Neutrophil (primary cell): ENCODE measurements around the gene RCE1.

Experiments used
- H3K27ac ChIP-seq: fragments of 200-600 bp; sonication (generic); 2 replicates; pipeline ENCODE4 v1.5.1; 2016; ENCODE audit warnings: mild to moderate bottlenecking, moderate library complexity
- H3K27me3 ChIP-seq: fragments of 200-600 bp; sonication (generic); 2 replicates; pipeline ENCODE4 v1.6.0; 2016; ENCODE audit warnings: mild to moderate bottlenecking
- H3K36me3 ChIP-seq: fragments of 200-600 bp; sonication (generic); 2 replicates; pipeline ENCODE4 v1.5.1; 2017
- H3K4me1 ChIP-seq, 2 experiments: fragments of 200-600 bp in 1 of 2; sonication (generic) in 1 of 2; 1 replicate in 1 of 2; 2 replicates in 1 of 2; pipeline versions ENCODE4 v1.5.1 to v1.6.1; 2013 to 2016; ENCODE audit warnings: low read depth in 1 of 2, low read length in 1 of 2, mild to moderate bottlenecking in 1 of 2, moderate library complexity in 1 of 2; ENCODE audit not compliant: control insufficient read depth in 1 of 2, insufficient read depth in 1 of 2
- H3K4me3 ChIP-seq, 2 experiments: fragments of 200-600 bp in 1 of 2; sonication (generic) in 1 of 2; 1 replicate in 1 of 2; 2 replicates in 1 of 2; pipeline ENCODE4 v1.5.1; 2013 to 2016; ENCODE audit warnings: low read depth in 1 of 2, low read length in 1 of 2, mild to moderate bottlenecking in 1 of 2, moderate library complexity in 1 of 2
- H3K9me3 ChIP-seq: fragments of 200-600 bp; sonication (generic); 2 replicates; pipeline ENCODE4 v1.5.1; 2016
- CTCF ChIP-seq: fragments of 200-600 bp; sonication (generic); IDR thresholded peaks from 2 replicates; pipeline ENCODE4 v1.5.1; 2016; ENCODE audit warnings: antibody characterized with exemption

RCE1 gene

GRCh38 chr11:66866511-66866986 is 23.3 kb downstream of the RCE1 start:
- no peaks in the 10 kb centered on the region for H3K9me3 ChIP-seq
- peaks cover 0 to 6% of the 10 kb centered on the region in 2 experiments for H3K4me1 ChIP-seq
- no peak overlapping the region for H3K4me3 ChIP-seq
- H3K27ac ChIP-seq: no peak overlapping the region
- H3K27me3 ChIP-seq: no peaks in the 10 kb centered on the region
- no peaks in the 10 kb centered on the region for H3K36me3 ChIP-seq
- no peak for TF ChIP-seq CTCF

GRCh38 chr11:66867425-66868040 is 24.3 kb downstream of the RCE1 start:
- Histone ChIP-seq H3K27me3 (no peaks in the 10 kb centered on the region), H3K4me3 (no peak overlapping the region), H3K36me3 (no peaks in the 10 kb centered on the region), H3K27ac (no peak overlapping the region), H3K4me1 (peaks cover 0 to 6% of the 10 kb centered on the region in 2 experiments), H3K9me3 (no peaks in the 10 kb centered on the region)
- no peak for TF ChIP-seq CTCF

- peaks cover 0 to 6% of the 10 kb centered on the region in 2 experiments for H3K4me1 ChIP-seq
- no peaks in the 10 kb centered on the region for H3K9me3 ChIP-seq
- no peaks in the 10 kb centered on the region for H3K36me3 ChIP-seq
- H3K27me3 ChIP-seq: no peaks in the 10 kb centered on the region
- no peak overlapping the region for H3K27ac ChIP-seq
- no peak for TF ChIP-seq CTCF
- H3K4me3 ChIP-seq: no peak overlapping the region
Measured at GRCh38 chr11:66868082-66868725, 25.0 kb downstream of the RCE1 start.

- H3K36me3 ChIP-seq: no peaks in the 10 kb centered on the region
- TF ChIP-seq CTCF: peak; percentile 14
Measured at GRCh38 chr11:66868726-66869566, 25.7 kb downstream of the RCE1 start.

GRCh38 chr11:66869567-66869870 is 26.3 kb downstream of the RCE1 start:
- Histone ChIP-seq H3K4me1 (peaks cover 0 to 6% of the 10 kb centered on the region in 2 experiments), H3K4me3 (no peak overlapping the region), H3K36me3 (no peaks in the 10 kb centered on the region), H3K27ac (no peak overlapping the region), H3K27me3 (no peaks in the 10 kb centered on the region), H3K9me3 (no peaks in the 10 kb centered on the region)
- no peak for TF ChIP-seq CTCF

More at GRCh38 chr11:66868726-66869566, 25.7 kb downstream of the RCE1 start:
- Histone ChIP-seq H3K27me3 (no peaks in the 10 kb centered on the region), H3K4me1 (peaks cover 0 to 6% of the 10 kb centered on the region in 2 experiments), H3K9me3 (no peaks in the 10 kb centered on the region), H3K4me3 (no peak overlapping the region), H3K27ac (no peak overlapping the region)
